ENCODE results near the gene KRT72.

Gene KRT72

GRCh38 chr12:52578469-52578868 lies 22.8 kb downstream of the KRT72 start:
- TF ChIP-seq CTCF (IDR thresholded peaks at IDR 0.05; ENCODE audit: control extremely low read depth, extremely low read depth, low read depth, missing control alignments), result no peak
- no peak for DNase-seq (ENCODE audit: extremely low spot score)
- CTCF ChIA-PET, result interaction anchor here (1.0 to 1.3 kb wide), 3 partner anchors 9 to 307 kb away, joined by 3 to 4 read pairs (median 4); no protein-coding TSS in a partner anchor
- POLR2A ChIA-PET, result no interaction called here

DNA sequence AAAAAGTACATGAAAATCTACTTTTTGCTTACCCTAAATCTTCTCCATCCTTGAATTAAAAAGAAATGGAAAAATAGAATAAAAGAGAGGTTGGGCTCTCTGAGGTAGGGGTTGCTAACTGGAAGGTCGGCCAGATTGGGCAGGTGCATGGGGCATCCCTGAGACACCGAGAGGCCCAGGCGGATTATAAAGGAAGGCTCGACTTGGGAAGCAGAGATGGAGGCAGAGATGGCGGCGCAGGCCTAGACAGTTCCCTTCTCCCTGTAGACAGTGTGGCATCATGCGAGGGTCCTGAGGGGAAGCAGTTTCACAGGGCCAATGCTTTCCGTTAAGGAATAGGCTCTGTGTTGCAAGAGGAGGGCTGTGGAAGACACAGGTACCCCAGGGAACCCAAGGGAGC lies 23.9 kb downstream of the KRT72 start:
- TF ChIP-seq CTCF (IDR thresholded peaks at IDR 0.05; ENCODE audit: control extremely low read depth, extremely low read depth, low read depth, missing control alignments), result no peak
- no peak for DNase-seq (ENCODE audit: extremely low spot score)
- POLR2A ChIA-PET, result no interaction called here
- CTCF ChIA-PET, result no interaction called here

DNA sequence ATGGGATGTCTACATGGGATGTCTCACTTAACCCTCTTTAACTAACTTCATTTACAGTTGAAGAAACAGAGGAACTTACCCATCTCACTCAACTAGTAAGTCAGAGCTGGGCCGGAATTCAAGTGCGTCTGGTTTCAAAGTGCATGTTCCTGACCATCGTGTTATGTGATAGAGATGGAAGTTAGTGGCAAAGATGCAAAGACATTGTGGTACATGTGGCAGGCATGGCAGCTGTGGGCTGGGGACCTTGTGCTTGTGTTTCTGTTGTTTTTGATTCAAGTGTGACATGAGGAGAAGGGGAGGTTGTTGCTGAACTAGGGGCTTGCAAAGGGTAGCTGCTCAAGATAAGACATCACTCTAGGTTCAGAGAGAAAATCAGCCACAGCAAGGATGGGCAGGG lies 25.3 kb downstream of the KRT72 start:
- TF ChIP-seq CTCF (IDR thresholded peaks at IDR 0.05; ENCODE audit: control extremely low read depth, extremely low read depth, low read depth, missing control alignments), result no peak
- CTCF ChIA-PET, result no interaction called here
- no peak for DNase-seq (ENCODE audit: extremely low spot score)
- POLR2A ChIA-PET, result no interaction called here

- no peak for DNase-seq (ENCODE audit: extremely low spot score)
- ChIA-PET POLR2A (no interaction called here), CTCF (interaction anchor here (3.0 kb wide), 1 partner anchor 15 kb away, joined by 7 read pairs; no protein-coding TSS in a partner anchor)
- no peak for TF ChIP-seq CTCF (IDR thresholded peaks at IDR 0.05; ENCODE audit: control extremely low read depth, extremely low read depth, low read depth, missing control alignments)
Measured at GRCh38 chr12:52575256-52575655, 26.0 kb downstream of the KRT72 start.

DNA sequence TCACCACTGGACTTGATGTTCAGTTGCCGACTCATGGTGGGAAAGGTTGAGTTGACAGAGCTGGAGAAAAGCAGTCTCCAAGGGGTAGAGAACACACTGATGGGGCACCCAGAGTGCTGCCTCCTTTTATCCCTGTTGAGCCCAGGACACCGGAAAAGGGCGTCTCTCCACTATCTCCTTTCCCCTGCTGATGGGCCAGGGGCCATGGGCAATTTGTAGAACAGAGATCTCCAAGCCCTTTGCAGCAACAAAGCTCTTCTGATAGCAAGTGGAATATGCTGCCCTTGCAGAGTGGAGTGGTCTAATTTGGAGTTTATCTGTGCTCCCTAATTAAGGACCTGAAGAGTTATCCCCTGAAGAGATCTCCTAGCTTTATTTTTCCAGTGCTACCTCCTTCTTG lies 27.5 kb downstream of the KRT72 start, which contains the start of gene KRT74:
KRT74 (minus strand) TSS at position 101 of the 400 bp plus-strand sequence; CDS start at position 35, 66 bp downstream.
- TF ChIP-seq CTCF (IDR thresholded peaks at IDR 0.05; ENCODE audit: control extremely low read depth, extremely low read depth, low read depth, missing control alignments), result no peak
- DNase-seq (ENCODE audit: extremely low spot score), result no peak
- ChIA-PET POLR2A (no interaction called here), CTCF (interaction anchor here (1.3 to 3.0 kb wide), 2 partner anchors 16 to 24 kb away, joined by 3 to 7 read pairs; no protein-coding TSS in a partner anchor)

DNA sequence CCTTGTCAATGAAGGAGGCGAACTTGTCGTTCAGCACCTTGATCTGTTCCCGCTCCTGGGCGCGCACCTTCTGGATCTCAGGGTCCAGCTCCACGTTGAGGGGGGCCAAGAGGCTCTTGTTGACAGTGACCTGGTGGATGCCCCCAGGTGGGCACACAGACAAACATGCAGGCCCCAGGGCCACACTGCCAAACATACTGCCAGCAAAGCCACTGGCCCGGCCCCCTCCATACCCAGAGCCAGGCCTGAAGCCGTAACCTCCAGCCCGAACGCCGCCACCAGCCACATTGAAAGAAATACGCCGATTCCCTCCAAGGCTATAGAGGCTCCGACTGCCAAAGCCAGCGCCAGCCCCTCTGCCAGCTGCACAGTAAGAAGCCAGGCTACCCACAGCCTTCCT lies 28.0 kb downstream of the KRT72 start:
- CTCF ChIA-PET, result interaction anchor here (1.3 to 3.0 kb wide), 2 partner anchors 16 to 23 kb away, joined by 3 to 7 read pairs; no protein-coding TSS in a partner anchor
- no peak for TF ChIP-seq CTCF (IDR thresholded peaks at IDR 0.05; ENCODE audit: control extremely low read depth, extremely low read depth, low read depth, missing control alignments)
- no peak for DNase-seq (ENCODE audit: extremely low spot score)
- POLR2A ChIA-PET, result no interaction called here

Measured in GM10248 (cell line).